Inferior parietal cortex (tissue), 1 donor: Measurements from ENCODE around the gene SCG5.

ENCODE experiments used
- DNase-seq: peaks from one replicate; pipeline ENCODE4 v3.0.0-alpha.2; 2016; ENCODE audit errors: extremely low spot score

Gene SCG5

DNA sequence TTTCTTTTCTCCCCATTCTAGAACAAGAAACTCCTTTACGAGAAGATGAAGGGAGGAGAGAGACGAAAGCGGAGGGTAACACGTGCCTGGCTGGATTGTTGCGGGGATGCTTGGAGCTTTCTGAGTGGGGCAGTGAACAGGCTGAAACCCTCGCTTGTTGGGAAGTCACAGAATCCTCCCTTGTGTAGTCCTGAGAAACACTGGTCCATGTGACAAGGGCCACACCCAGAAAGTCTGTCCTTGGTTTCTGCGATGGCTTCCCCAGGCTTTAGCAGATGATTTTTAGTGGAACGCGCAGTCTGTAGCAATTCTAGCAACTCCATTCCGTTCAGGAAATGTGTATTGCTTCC lies 50.2 kb downstream of the SCG5 start:
- no peak for DNase-seq

DNA sequence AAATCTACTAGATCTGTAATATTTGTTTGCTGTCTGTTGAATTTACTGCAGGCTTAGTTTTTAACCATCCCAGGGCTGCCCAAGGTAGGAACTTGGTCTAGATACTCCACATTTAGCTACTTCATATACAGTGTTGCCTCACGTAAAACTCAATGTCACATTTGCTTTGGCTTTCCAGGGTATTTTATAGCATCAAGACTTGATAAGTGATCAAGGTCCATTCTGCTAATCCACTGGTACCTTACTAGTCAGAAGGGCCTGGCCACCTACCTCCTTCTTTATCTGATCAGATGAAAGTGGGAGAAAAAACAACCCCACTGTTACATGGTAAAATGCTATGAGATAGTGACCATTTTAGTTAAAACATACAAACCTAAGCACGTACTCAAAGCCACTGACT lies 50.8 kb downstream of the SCG5 start:
- DNase-seq = no peak

DNA sequence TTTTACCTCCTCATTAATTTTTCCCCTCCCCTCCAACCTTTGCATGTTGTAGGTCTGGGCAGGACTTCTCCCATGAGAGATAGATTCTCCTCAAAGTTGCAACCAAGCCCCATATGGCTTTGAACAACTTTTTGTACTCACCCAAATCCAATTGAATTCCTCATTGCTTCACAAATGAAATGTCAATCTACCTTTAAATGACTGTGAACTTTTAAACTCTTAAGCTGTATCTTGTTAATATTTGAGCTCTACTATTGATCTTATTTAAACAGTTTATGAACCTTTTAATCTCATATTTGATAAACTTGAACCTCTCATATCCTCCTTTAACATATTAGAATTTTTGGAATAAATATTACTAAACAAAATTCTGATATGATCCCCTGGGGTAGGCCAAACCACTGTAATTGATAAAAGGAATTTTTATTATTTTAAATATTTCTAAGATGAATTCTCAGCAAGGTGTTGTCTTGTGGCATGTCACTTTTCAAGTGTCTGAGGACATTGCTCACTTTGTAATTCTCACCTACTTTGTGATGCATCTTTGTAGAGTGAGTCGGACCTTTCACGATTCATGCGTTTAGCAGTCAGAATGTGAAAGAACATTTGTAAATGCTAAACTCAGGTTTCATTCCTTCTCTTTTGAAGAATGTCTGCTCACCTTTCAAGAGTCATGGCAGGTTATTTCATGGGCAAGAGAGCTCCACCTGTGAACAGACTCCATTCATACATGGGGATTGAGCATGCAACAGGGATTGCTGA lies 52.9 kb downstream of the SCG5 start:
- DNase-seq = no peak

DNA sequence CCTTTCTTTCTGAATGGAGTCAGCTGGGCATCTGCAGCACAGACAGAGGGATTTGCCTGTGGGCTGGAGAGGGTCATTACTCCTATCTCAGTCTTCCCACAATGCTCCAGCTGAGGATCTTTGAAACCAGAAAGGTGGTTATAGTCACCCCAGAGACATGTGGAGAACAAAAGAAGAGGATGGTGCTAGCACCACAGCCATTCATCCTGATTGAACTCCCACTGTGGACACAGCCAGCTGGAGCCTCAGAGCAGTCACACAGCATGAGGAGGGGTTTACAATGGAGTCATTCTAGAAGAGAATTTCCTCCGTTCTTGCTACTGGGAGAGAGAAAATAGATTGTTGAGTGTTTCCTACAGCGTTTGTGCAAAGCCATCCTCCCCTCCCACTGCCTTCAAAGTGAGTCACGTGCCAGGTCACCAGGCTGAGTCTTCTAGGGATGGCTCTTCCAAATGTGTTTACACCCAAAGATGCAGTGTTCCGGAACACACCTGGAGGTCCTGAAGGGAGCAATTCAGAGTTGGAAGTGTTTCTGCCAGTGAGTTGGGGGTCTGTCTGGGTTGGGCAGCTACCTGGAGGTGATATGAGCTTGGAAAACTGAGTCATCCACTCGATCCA lies 57.4 kb downstream of the SCG5 start:
- no peak for DNase-seq

DNA sequence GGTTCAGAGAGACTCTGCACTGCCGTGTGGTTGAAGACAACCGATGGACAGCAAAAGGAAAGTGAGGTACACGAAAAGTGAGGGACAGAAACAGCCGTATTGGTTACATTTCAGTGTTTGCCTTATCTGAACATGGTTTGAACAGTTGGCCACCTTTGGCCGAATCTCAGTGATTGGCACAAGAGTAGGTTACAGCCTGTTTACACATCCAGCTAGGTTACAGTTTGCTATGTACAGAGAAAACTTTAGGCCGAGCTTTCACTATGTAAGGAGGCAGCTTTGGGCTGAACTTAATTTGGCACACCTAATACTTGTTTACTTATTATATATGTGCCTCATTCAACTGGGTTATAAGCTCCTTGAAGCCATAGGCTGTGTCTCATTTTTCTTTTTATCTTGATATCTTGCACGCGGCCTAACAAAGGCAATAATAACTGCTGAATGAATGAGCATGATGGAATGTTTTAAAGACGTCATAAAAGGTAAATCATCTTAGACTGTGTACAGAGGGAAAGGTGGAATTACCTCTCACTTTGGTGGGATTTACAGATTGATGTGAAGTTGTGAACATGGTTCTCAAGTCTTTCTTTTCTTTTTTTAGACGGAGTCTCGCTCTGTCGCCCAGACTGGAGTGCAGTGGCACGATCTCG lies 59.1 kb downstream of the SCG5 start:
- no peak for DNase-seq

DNA sequence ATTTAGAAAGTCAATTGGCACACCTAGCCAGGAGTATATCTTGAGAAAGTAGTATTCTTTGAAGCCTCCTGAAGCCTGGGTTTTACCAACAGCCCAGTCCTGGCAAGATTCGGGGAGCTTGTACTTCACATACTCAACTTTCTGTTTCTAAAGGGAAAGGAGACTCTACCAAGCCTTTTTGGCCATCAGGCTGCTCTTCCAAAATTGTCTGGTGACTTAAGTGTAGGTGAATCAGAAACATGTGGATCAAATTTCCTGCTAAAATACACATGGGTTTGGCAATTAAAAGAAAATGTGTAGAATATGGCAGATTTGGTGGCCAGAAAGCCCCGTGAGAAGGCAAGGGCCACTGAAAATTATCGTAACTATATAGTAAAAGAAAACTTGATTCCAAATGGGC lies 60.4 kb downstream of the SCG5 start:
- no peak for DNase-seq

DNA sequence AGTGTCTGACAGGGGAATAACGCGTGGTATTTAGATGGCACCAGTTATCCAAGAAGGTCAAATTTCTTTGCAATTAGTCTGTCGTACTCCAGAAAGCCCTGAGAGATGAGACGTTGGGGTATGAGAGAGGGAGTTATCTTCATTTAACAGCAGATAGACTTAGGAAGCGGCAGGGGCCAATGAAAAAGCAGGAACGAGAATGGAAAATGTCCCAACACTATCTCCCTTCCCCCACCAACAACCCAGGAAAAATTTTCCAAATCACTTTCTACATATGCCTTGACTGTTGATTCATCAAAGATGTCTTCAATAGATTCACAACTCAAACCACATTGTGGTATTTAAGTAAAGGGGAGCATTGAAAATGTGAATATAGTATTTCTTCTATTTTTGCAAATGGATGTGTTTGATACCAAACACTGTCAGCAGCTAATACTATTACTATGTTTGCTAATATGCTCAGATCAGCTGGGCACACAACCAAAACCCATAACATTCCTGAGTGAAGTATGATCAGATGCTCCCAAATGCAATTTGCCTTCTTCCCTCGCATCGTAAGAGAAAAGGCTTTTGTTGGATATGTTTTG lies 63.0 kb downstream of the SCG5 start:
- no peak for DNase-seq

DNA sequence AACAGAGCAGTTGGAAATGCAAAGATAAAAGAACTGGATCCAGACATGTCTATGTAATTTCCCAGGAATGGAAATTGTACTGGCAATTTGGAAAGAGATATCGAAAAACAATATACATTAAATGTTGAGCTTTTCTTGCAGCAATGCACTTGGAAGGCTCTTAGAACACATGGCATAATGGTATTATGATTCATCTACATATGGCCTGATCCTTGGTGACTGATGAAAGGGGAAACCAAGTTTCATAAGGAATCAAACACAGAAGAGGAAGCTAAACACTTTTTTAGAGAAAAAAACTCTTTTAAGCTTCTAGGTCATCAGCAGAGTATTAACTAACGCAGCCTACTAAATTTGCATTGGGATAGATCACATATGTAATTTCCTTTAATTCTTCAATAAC lies 63.9 kb downstream of the SCG5 start:
- no peak for DNase-seq

DNA sequence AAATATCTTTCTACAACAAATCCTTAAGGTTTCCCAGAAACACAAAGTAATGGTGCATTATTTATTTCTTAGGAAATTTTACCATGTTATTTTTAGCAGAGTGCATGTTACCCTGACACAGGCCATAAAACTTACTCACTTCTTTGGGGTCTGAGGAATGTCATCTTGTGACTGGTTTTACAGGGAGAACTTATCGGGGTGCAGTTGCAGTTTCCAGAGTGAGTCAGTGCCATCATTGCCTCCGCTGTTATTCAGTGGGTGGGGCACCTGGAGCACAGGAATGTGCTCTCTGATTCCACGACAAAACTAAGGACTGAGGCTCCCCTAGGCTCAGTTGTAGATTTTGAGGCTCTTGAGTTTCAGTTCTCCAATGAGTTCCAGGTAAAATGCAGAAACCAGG lies 65.2 kb downstream of the SCG5 start:
- DNase-seq = no peak

DNA sequence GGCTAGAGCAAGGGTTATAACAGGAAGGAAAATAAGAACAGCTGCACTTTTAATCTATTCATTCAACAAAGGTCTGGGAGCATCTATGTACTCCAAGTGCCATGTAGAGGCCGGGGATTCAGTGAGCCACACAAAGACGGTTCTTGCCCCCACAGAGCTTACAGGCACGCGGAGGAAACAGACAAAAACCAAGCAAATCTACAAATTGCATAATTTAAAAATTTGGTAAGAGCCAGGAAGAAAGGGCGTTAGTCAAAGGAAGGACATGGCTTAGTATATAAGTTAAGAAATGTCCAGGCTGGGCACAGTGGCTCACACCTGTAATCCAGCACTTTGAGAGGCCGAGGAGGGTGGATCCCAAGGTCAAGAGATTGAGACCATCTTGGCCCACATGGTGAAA lies 65.9 kb downstream of the SCG5 start:
- DNase-seq = no peak

DNA sequence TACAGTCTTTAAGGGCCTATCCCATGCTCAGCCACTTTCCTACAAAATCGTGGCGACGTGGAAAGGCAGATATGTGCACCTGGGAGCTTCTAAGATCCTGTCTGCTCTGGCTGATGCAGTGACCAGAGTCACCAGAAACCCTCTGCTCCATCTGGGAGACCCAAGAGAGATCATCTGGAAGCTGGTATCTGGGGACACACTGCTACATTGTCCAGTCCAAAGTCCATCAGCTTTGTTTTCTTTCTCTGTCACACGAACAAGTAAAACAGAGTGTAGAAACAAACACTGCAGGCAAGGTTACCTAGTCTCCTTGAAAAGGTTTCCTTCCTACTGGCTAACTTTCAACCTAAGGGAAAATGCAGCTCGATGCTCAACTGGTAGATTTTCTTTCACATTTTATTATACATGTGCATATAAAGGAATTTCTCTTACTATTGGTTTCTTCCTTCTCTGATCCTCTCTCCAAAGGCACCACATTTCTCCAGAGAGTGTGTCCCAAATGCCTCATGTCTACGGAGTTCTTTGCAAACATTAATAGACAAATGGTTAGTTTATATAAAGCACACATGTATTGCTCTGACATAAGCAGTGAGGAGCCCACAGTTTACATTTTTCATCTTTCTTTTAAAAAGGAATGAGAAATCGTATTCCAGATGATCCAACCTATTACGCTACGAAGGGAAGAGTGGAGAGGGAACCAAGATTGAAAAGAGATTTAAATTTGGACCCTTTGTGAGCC lies 68.0 kb downstream of the SCG5 start:
- DNase-seq = no peak

DNA sequence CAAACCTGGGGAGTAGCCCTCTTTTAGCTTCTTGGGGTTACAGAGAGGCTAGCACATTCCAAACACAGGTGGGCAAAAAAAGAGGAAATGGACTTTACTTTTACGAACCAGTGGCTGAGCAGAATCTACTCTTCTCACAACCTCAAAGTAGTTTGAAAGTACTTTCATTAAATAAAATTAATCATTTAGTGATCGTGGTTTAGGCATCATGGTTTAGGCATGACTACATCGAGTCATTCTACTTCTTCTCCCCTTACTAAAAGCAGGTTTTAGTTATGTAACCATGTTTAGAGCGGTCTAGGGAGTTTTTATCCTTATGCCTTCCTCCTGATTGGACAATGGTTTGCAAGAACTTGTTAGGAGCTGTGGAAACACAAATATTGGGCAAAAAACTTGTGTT lies 73.8 kb downstream of the SCG5 start:
- no peak for DNase-seq

DNA sequence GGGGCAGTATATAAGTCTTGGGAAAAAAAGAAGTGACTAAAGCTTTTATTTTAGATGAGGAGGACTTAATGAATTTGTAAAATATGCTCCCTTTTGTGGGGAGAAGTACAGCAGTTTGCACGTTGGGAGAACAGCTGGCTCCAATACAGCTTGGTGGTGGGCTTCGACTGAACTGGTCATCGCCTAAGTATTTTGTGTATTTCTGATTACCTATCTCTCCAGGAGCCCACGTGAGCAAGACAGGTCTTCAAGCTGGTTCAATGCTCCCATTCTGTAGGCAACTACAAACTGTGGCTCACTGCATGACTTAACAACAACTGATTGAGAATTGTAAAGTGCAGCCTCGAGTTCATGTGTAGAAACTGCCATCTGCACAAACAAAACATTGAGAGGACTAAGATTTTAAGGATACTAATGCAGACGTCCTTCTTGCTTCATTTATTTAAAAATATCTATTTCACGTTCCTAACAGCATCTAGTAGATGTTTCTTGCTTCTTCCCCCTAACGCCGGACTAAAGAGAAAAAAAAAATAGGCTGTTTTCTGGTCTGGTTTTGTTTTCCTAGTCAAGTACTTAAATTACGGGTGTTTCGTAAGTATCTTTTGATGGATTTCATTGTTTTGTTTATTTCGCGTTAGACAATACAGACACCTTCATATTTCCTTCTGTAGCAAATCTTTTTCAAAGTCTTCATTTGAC lies 74.9 kb downstream of the SCG5 start:
- no peak for DNase-seq

DNA sequence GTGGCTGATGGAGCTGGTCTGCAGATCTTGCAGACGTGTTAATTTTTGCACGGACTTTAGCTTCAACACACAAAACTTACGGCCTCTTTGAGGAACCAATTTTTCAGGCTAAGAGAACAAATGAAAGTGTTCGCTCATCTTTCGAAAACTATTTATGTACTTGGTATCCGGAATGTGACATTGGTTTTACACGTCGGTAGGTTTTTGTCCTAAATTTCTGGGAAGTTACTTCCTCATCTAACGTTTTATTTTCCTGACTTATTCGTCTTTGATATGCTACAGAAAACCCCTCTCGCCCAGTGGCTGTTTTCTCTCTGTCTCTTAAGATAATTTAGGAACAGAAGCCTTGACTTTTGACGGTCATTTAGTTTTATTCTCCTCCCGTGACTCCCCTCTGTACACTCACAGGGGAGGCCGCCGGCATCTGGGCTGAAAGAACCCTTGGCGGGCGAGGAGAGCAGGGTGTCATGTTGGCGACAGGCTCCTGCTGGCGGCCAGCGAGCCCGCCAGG lies 75.5 kb downstream of the SCG5 start:
- peak; percentile 32 for DNase-seq

DNA sequence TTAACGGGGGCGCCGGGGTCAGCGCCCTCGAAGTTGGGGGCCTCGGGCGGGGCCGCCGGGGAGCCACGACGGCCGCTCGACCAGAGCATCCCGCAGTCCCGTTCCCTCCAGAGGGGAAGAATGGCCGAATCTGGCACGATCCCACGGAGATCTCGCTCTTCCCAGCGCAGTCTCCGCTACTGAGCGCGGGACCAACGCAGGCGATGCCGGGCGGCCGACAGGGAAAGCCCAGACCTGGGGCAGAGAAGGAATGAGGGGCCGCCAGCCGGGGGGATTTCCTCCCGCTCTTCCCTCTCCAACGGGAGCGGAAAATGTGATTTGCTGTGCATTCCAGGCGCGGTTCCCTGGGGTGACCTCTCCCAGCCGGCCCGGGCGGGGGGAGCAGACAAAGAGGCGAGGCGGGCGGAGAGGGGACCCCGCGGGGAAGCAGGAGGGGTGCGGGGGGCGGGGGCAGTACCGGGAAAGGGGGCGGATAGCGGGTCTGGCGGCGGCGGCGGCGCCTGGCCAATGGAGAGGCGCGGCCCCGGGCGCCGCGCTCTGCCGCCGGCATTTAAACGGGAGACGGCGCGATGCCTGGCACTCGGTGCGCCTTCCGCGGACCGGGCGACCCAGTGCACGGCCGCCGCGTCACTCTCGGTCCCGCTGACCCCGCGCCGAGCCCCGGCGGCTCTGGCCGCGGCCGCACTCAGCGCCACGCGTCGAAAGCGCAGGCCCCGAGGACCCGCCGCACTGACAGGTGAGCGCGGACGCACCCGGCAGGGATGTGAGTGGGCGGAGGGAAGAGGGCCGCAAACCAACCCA lies 76.1 kb downstream of the SCG5 start, which contains the start of gene GREM1:
Gene GREM1, plus strand, starts transcription at position 579 of the 801 bp plus-strand sequence. CDS start 12,687 bp downstream, outside the sequence.
- DNase-seq = no peak

DNA sequence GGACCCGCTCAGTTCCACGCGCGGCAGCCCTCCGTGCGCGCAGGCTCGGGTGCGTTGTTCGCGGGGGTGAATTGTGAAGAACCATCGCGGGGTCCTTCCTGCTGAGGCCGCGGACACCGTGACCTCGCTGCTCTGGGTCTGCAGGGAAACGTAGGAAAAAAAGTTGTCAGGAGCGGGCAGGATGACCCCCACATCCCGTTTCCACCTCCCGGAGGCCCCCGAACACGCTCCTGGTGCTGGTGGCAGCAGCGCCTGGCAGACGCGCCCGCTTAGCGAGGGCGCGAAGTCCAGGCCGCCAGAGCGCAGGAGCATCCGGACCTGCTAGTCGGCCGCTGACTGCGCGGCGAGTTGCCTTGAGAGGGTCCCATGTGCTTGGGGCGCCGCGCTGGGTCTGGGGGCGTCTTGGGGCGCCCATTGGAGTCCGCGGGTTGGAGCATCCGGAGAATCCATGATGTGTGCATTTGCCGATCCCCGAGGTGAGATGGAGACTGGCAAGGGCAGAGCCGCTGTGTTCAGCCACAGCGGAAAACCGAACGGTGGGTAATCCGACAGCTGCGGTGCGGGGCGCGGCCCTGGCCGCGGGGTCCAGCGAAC lies 76.8 kb downstream of the SCG5 start:
- no peak for DNase-seq

DNA sequence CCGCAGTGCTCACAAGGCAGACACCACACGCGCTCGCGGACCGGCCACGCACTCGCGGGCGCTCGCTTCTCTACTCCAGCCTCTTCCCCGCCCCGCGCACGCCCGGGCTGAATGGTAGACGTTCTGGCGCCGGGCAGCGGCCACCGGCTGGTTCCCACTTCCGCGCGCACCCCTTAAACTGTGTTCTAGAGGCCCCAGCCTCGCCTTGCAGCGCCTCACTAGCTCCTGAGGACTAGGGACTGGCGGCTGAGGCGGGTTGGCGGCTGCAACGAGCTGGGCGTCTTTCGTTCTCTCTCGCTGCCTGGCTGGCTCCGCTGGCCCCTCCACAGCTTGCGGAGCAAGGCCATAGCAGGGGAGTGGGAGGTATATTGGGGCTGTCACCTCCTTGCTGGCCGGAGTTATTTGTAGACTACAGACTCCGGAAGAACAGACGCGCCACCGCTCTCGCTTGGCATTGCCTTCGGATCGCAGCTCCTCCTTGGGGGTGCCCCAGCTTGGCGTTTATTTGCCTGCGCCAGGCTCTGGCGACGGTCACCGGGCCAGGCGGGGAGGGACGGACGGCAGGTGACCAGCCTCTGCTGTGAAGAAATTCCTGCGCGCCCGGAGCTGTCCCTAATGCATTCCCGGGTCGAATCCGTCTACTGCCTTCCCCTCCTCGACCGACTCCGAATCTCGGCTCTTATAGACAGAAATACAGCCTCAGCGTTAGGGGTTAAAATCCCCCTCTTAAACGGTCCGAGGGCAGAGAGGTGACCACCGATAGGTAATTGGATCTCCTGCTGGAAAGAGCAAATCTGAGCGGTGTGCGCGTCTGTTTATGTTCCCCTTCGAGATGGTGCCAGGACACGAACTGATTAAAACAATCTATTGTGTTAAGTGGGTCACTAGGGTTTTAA lies 77.6 kb downstream of the SCG5 start:
- DNase-seq = no peak

DNA sequence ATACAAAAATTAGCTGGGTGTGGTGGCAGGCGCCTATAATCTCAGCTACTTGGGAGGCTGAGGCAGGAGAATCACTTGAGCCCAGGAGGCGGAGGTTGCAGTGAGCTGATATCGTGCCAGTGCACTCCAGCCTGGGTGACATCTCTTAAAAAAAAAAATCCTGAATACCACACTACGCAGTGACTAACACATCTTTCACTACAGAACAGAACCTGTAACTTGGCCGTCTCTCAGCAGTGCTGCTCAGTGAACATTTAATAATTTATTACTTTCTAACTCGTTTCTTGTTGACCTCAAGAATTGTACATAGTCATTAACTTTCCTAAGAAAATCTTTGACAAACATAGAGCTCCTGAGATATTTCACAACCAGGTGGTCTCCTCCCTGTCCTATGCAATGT lies 80.1 kb downstream of the SCG5 start:
- DNase-seq = no peak

DNA sequence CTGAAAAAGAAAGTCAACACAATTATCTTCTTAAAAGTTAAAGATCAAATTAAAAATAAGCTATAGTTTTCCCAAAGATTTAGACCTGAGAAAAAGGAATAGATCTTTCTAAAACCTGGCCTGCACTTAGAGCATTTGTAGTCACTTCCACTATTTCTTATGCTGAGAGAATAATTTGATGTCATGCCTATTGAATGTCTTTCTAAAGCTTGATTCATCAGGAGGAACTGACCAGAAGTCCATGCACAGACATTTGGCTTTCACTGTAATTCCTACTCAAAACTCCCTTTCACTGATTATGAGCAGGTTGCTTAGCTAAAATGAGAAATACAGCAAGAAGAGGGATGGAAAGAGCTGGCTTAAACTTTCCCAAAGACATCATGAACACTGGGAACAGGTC lies 80.6 kb downstream of the SCG5 start:
- DNase-seq = no peak
